Stimulated activated CD4-positive, alpha-beta T cell treated with anti-CD3 and anti-CD28 coated beads, Interleukin-12 subunit alpha, Interleukin-12 subunit beta, amount 100 ng/mL, for 4 hours (primary cell): ENCODE results near the gene JARID2.
"Not testable (repeated sequence)": the region's sequence is repeated elsewhere in the genome, so short reads cannot be mapped to it uniquely, and the experiment has no call there.

Source experiments
- DNase-seq: peaks from one replicate; pipeline ENCODE4 v3.0.0-alpha.2; 2020

The JARID2 gene

DNA sequence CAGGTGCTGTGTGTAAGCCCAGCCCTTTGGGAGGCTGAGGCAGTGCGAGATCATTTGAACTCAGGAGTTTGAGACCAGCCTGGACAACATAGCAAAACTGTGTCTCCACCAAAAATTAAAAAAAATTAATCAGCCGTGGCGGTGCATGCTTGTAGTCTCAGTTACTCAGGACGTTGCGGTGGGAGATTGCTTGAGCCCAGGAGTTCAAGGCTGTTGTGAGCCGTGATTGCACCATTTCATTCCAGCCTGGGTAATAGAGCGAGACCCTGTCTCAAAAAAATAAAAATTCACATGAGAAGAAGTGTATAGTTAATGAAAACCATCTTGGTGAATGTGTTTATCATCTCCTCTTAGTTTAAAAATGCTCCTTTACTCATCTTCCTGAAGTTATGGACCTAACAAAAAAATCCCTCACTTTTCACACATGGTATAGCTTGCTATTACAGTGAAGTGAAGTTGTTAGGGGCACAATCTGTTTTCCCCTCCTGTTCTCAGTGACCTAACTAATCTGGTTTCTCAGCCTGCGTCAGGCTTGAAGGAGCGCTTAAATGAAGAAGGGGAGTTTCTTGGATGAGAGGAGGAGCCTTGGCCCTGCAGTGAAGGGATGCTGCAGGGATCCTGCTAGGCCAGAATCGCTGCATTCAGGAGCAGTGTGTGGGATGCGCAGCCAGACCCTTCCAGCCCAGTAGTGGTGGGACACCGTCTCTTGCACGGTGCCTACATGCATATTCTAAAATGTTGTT lies 45.3 kb downstream of the JARID2 start:
- DNase-seq: no peak

GRCh38 chr6:15292721-15293302 lies 46.9 kb downstream of the JARID2 start:
- DNase-seq: no peak

DNA sequence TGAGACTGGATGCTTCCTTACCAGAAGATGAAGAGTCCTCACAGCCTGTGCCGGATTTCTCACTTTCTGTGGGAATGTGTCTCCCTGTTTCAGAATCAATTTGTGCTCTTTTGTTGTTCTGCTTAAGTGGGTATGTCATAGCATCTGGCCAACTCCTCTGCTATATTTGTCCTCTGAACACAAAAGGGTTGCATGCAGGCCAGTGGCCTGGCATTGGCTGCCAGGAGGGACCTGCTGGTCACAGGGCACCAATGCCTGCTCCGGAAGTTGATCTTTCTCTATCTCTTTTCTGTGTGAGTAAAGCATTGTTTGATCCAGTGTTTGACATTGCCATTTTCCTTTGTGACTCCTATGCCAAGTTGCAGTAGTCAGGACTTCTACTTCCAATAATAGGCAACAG lies 47.8 kb downstream of the JARID2 start:
- no peak for DNase-seq

GRCh38 chr6:15294504-15294903 lies 48.6 kb downstream of the JARID2 start:
- DNase-seq: no peak

DNA sequence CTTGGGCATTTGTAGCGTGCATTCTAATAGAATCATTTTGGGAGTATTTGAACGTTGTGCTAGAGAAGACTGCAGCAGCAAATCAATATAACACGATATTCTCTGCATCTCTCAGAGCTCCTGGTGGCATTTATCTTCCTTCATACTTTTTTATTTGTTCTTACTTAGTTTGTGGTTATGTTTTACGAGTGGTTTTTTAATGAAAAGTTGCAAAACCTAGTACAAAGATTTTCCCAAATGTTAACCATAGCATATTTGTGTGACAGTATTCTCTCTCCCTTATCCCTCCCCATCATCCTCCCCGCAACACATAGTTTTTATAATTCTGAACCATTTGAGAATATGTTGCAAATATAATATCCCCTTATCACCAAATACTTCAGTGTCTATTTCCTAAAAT lies 50.4 kb downstream of the JARID2 start:
- no peak for DNase-seq

DNA sequence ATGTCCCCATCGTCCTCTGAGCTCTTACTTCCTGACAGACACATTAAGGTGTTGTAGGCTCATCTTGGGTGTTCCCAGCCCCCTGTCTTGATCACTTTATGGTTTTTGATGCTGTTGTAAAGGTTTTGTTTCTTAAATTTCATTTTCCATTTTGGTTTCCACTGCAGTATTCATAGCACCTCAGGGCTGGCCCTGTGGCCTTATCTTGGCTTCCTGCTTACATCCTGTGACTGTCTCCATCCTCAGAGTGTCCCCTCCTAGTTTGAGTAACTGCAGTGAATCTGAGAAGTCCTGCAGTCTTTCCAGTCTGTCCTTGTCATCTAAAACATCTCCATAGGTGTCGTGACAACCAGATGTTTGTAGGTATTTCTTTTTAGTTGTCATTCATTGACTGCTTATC lies 50.9 kb downstream of the JARID2 start:
- DNase-seq: no peak

- not testable (repeated sequence) for DNase-seq
These were observed 51.3 kb downstream of the JARID2 start for GRCh38 chr6:15297167-15297566.

GRCh38 chr6:15297895-15298590 lies 52.2 kb downstream of the JARID2 start:
- DNase-seq: no peak

DNA sequence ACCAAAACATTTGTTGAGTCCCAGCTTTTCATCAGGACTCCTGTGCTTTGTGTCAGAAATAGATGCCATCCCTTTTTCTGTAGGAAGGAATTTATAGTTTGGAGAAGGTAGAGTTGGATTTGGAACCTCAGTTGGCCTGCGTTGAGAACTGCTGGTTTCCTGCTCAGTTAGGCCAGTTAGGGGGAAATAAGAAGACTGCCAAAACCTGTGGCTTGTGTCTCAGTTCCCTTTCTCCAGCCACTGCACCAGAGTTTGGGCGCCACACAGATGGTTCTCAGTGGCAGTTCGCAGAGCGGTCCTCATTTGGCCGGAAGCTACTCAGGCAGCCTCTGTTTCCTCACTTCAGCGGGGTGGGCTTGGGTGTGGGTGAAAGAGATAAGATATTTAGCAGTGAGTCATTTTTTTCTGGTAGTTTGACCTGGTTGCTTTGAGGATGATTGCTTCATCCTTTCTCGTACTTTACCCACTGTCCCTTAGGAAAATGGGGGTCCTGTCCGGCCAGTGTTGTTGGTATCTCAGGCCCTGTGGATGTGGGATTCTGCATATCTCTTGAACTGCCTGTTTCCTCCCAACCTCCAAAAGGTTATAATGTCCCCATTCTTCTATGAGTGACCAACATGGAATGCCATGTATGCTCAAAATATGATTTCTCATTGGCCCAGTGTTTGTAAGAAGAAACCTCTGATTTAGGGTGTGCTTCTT lies 53.7 kb downstream of the JARID2 start:
- DNase-seq: no peak

DNA sequence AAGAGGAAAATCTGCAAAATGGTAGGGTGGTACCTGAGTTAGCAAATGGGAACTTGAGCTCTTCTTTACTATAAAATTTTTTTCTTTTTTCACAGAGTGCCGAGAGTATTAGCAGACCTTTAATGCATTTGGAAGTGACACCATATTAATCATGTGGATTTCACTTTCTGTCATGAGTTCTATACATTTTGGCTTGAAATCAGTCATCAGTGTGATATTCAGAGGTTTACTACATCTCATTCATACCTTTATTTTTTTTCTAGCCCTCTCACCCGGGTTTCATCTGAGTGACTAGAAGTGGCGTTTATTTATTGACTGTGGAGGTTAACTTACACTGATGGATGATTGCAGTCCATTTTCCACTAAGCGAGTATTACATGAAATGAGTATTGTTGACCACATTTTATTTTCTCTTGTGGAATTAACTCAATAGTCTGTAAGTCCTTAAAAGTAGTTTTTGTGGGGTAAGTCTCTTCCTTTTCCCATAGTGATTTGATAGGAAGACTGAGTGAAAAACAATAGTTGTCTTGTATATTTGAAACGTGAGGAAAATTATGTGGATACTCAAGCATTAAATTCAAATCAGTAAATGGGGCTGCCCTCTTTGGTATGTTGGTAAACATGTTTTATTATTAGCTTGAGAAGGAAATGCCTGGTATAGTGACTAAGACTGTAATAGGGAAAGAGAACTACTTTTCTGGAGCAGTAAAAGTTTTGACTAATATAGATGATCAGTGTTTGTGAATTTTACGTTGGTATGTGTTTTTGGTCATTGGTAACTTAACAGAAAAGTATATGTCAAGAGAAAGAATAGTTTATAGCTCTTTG lies 55.5 kb downstream of the JARID2 start:
- DNase-seq: no peak

DNA sequence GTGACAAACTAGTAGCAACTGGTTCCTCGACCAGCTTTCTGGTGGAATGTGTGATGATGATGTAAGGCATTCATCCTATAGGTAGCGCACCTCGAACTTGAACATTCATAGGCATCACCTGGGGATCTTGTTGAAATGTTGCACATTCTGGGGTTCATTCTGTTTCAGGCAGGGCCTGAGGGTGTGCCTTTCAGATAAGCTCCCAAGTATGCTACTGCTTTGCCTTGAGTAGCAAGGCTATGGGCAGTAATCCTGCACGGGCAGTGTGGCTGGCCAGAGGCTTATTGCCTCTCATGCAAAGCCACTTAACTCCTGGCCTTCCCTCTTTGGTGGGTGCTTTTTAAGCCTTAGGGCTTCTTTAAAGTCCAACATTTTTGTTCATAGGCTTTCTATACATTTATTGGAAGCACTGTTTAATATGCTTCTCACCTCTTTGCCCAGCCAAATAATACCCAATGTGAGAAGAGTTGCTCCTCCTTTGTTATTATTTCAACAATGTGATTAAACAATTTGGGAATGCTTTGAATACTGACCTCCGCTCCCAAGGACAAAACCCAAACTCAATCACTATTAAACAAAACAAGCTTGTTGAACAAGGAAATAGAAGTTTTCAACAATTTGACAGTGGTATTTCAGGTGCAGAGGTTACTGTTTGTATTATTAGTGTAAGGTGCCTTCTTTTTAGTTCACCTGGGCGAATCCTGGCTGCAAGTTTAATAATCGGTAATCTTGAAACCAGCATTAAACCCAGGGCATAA lies 57.5 kb downstream of the JARID2 start:
- no peak for DNase-seq

DNA sequence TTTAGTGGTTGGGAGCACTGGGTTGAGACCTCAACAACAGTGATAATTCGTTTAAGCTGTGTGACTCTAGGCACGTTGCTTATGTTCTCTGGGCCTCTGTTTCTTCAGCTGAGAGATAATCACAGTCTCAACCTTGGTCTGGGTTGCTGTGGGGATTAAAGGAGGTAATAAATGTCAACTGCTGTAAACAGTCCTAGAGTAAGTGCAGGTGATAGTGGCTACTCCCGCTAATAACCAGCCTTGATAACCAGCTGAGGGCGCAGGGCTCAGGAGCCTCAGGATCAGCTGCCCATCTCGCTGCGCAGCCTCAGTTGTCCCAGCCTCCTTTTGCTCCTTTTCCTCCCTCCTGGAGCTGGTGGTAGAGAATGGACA lies 58.0 kb downstream of the JARID2 start:
- no peak for DNase-seq

GRCh38 chr6:15304337-15305042 lies 58.6 kb downstream of the JARID2 start:
- no peak for DNase-seq

GRCh38 chr6:15305496-15305895 lies 59.6 kb downstream of the JARID2 start:
- no peak for DNase-seq

DNA sequence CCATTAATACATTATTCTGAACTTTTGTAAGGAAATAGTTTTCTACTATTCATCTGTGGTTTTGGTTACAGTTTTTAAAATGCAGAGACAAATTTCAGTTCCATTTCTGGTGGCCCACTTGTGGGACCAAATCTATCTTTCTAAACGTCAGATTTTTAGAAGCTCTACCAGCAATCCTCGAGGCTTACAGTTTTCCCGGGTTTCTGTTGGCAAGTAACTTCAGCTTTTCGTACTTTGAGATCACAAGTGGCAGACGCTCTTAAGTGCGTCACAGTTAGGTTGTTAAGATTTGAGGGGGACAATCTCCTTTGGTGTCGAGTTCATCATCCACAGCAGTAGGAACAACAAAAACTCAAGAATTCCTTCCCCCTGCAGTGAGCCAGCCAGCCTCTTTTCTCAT lies 60.0 kb downstream of the JARID2 start:
- DNase-seq: no peak

DNA sequence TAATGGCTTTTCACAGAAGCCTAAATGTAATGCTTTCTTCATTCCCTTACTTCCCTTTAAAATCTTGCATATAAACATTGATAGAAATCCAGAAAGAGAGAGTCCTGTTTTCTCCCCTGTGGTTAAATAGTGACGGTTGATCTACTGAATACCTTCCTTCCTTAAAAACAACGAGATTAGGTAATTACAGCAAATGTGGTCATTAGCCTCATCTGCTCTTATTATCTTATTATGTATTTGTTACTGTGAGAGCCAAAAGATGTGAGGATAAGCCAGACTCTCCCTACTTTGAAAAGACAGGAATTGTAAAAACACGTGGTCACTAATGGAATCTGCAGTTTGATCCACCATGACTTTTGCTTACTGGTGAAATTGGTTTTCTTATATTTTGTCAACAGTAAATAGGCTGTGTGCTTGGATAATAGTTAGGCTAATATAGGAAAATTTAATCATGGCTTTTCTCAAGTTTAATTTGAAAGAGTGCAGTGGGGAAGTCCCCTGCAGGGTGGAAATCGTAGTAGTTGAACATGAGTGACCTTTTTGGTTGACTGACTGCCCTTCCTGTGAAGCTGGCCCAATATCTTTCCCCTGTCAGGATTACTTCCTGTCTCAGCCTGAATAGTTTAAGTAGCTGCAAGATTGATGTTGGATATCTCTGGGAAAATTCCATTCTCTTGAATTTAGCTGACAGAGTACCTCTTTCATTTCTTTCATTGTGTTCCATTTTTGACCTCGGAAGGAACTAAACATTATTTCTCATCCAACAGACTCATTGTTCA lies 62.8 kb downstream of the JARID2 start:
- DNase-seq: no peak

DNA sequence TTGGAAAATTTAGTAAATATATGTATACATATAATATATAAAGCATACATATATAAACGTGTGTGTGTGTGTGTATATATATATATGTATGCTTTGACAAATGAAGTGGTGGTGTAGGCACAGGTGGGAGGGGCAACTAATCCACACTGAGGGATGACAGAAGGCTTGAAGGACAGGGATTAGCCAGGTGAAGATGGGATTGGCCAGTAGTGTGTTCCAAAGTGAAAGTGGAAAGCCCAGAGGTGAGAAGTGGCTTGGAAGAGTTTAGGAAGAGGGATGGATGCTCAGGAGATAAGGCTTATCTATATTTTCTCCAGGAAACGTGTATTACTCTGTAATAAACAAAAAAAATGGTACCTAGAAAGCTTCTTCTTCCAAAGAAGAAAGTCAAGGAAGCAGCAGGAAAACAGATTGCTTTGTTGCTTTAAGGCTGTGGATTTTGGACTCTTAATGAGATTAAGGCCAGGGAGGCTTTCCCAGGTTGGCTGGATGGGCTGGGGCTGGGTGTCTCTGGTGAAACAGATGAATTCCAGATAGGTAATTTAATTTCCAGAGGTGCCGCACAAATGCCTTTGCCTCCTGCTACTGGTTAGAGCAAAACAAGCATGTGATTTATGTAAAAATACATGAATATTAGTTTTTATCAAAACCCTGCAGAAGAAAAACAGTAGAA lies 63.9 kb downstream of the JARID2 start:
- no peak for DNase-seq

DNA sequence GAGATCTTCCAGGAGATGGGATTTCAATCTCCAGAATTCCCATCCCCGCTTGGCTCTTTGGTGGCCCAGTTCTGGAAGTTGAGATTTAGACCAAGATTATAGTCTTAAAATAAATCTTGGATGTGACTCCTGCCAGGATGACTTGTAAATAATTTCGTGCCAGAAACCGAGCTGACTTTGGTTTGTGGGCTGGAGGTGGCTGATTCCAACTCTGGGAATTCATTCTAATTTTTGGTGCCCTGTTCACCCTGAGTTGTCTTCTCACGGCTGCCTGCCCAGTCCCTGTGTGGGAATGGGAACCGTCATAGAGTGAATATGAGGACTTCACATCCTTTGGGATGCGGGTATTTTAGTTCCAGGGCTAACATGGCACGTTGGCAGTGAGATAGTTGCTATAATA lies 64.8 kb downstream of the JARID2 start:
- DNase-seq: no peak

- DNase-seq: no peak
These were observed 66.6 kb downstream of the JARID2 start for GRCh38 chr6:15312500-15312899.

DNA sequence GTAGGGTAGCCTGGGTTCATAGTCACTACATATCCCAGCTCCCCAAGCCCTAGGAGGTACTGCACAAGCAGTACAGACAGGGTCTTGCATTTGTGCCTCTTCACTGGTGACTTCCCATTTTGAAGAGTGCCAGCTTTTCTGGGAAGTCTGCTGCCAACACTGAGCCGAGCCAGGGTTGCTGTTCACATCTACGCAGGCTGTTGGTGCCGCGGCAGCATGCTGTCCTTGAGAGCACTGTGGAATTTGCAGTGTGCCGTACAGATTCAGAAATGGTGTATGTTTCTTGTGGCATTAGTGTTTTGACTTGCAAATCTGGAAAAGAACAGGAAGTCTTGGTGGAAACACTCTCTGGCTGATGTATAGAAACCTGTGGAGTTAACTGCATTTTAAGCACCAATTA lies 67.5 kb downstream of the JARID2 start:
- no peak for DNase-seq
